ACHN (cell line): ENCODE data around the gene VPS37B.
"Not testable (repeated sequence)": the region's sequence is repeated elsewhere in the genome, so short reads cannot be mapped to it uniquely, and the experiment has no call there.

Experiments used
- DNase-seq: peaks from one replicate; pipeline ENCODE4 v3.0.0-alpha.2; 2015
- in situ Hi-C: cut with HindIII; loops from 2 replicates; pipeline ENCODE4 v1.10.0; 2017; ENCODE audit warnings: low sequenced_read_pairs, low pct_ligation_motif_present, low pct_unique_long_range_greater_than_20kb

The VPS37B gene, protein sequence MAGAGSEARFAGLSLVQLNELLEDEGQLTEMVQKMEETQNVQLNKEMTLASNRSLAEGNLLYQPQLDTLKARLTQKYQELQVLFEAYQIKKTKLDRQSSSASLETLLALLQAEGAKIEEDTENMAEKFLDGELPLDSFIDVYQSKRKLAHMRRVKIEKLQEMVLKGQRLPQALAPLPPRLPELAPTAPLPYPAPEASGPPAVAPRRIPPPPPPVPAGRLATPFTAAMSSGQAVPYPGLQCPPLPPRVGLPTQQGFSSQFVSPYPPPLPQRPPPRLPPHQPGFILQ

DNA sequence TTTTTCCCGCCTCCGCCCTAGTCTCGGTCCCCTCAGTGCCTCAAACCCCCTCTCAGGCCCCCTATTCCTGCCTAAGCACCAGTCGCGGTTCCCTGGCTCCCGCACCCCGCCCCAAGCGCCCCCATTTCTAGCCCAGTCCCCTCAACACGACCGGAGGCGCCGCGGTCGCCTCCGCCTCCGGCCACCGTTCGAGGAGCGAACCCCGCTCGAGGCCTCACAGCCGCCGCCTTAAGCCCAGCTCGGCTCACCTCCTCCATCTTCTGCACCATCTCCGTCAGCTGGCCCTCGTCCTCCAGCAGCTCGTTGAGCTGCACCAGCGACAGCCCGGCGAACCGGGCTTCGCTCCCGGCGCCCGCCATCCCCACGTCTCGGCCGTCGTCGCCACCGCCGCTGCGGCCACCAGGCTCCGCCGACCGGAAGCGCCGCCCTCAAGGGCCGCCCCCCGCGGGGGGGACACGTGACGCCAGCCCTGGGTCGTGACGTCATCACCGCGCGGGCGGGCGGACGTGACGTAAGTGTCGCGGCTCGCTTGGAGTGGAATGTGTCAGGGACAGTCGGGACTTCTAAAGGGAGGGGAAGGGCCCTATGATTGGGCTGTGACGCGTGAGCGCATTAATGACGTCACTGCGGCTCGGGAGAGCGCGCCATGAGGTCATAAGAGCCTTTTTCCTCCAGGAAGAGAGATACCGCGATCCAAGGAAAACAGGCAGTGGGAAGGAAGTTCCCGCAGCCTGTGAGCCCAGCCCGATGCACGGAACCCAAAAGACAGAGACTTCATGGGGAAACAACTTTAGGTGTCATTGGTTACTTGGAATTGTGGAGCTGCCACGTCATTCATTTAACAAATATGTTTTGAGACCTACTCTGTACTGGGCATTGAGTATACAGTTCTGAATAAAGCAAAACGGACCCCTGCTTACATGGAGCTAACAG is at the start of gene VPS37B:
Gene VPS37B (minus strand): TSS at position 421 of the 933 bp plus-strand sequence. CDS start 62 bp downstream, at position 359.
- DNase-seq = peak; percentile 90
- in situ Hi-C loops = no loop called here

DNA sequence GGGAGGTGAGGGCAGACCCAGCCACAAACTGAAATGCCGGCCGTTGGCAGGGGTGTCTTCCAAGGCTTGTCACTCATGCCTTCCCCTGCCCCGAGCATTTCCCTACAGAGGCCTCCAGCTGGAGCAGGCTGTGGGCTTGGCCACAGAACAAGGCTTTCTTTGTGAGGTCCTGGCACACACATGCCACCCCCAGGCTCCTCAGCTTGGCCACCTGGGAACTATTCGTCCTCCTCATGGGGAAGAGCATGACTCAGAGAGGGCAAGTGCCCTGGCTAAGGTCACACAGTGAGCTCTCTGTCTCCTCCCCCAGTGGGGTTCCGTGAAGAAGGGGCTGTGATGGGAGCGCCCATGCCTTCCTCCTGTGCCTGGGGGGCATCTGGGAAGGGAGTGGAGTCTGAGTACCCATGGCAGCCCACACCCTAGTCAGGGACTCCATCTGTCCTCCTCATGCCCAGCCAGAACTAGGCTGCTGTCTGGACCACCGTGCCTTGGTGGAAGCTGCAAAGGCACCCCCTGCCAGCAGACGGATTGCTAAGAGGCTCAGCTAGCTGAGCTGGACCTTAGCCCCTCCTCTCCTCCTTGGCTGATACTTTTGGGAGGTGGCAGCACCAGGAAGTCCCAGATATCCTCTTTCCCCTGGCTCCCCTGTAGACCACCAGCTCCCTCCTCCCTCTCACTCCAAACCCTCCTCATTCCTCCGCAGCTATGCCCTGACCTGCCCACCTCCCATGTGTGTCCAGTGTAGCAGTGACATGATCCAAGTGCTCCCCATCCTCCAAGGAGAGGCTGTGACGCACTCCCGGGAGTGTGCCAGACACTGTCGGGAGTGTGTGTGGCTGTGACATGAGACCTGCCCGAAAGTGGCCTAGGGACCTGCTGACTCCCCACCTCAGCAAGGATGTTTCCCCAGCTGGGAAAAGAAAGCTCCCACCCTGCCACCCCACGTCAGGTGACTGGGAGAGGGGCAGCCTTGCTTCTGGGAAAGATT is 49.0 kb upstream of the VPS37B start:
- in situ Hi-C loops = loop anchor here (5.0 kb wide), 1 partner anchor 63 kb away; no protein-coding TSS in a partner anchor
- DNase-seq = no peak

DNA sequence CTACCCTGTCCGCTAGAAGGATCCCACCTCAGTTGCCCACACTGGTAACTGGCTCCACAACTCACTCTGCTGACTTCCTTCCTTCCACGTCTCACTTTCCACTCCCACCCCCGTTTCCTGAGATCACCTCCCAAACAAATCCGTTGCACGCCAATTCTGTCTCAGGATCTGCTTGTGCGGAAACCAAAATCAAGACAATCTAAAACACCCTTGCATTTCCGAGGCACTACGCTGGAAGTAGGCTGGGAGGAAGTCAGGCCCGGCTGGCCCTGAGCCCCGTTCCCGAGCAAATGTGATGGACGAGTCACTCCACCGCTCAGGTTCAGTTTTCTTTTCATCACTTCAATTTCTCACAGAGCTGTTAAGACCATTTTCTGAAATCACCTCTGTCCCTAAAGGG is 47.3 kb upstream of the VPS37B start:
- in situ Hi-C loops = no loop called here
- DNase-seq = no peak

DNA sequence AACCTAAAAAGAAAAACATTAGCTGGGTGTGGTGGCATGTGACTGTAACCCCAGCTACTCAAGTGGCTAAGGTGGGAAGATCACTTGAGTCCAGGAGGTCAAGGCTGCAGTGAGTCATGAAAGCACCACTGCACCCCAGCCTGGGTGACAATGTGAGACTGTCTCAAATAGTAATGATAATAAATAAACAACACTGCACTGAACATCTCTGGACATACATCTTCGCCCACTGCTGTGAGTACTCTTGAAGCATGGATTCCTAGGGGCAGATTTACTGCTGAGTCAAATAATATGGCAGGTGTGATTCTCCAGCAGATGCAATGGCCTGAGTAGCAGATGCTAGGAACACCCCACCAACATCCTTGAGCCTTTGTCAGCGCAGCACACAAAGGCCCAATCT is 46.7 kb upstream of the VPS37B start:
- in situ Hi-C loops = no loop called here

DNA sequence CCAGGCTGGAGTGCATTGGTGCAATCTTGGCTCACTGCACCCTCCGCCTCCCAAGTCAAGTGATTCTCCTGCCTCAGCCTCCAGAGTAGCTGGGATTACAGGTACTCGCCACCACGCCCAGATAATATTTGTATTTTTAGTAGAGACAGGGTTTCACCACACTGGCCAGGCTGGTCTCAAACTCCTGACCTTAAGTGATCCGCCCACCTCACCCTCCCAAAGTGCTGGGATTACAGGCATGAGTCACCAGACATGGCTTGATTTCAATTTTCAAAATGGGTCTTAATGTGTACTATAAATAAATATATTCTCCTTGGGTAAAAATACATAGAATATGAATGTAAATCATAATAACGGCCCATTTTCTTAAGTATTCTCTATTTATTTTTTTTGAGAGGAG is 45.4 kb upstream of the VPS37B start:
- DNase-seq, in situ Hi-C loops: not testable (repeated sequence)

More for the DNA sequence above, 46.7 kb upstream of the VPS37B start:
- no peak for DNase-seq

DNA sequence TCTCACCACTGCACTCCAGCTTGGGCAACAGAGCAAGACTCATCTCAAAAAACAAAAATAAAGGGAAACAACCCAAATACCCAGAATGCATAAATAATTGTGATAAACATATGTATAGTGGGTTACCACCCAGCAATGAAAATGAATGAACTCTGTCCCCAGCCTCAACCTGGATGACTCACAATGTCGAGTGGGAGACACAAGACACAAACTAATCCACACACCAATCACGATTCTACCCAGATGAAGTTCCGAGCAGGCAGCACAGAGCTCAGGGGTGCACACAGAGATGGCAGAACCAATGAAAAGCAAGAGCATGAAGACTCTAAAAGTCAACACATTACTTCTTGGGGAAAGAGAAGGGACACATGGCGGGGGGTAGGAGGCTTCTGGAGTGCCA is 43.2 kb upstream of the VPS37B start:
- no peak for DNase-seq
- in situ Hi-C loops = no loop called here

DNA sequence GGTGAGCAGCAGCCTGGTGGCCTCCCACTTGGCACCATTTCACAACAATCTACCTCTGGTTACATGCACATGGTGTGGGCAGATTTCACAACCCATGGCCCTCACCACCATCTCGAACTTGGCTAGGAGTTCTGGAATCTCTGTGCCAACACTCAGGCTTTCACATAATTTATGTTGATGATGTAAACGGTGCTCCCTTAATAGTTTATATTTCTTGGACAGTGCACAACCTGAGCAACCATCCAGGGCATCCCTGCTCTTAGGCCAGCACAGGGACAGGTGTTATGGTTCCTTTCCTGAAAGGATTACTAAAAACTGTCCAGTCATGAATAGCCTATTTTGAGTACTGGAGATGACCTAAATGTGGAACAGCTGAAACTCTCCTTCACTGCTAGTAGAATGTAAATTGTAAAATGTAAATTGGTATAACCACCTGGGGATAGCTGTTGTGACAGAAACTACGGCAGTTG is 41.7 kb upstream of the VPS37B start:
- in situ Hi-C loops = no loop called here
- DNase-seq = no peak

DNA sequence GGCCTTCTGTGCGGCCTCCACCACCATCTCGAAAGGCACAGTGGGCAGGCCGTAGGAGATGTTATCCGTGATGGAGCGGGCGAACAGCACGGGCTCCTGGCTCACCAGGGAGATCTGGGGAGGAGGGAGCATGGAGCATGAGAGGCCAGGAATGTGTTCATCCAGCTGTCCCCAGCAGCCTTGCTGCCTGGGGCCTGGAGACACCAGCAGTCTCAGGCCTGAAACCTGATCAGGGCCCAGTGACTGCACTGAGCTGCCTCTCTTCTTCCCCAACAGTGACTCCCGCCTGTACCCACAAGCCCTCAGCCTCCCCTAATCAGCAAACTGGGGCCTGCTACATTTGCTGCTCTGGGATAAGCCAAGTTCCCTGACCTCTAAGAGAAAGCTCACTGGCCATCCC is 39.4 kb upstream of the VPS37B start:
- in situ Hi-C loops = no loop called here
- no peak for DNase-seq

DNA sequence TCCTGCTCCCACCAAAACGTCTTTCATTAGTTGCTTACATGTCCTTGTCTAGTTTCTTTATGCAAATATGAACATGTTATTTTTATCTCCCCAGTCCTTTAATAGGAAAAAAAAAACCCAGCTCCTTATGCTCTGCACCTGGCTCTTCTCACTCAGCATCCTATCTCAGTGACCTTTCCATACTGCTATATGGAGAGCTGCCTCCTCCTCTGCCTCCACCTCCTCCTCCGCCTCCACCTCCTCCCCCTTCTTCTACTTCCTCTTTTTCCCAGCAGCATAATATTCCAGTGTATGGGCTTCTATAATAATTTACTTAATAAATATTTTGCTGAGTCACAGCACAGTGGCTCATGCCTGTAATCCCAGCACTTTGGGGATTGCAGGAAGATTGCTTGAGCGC is 38.8 kb upstream of the VPS37B start:
- in situ Hi-C loops = no loop called here
- no peak for DNase-seq

DNA sequence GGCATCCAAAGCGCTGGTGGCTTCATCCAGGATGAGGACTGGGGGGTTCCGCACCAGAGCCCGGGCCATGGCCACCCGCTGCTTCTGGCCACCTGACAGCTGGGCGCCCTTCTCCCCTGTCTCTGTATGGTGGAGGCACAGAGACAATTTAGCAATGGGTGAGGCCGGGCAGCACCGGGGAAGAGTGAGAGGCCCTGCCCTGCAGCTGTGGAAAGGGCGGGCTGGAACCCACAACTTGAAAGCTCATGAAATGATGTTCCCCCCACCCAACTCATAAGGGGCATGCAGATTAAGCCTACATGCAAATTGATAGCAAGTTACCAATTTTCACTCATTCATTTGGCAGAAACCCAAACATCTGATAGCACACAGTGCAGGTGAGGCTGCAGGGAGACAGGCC is 36.3 kb upstream of the VPS37B start:
- no peak for DNase-seq

DNA sequence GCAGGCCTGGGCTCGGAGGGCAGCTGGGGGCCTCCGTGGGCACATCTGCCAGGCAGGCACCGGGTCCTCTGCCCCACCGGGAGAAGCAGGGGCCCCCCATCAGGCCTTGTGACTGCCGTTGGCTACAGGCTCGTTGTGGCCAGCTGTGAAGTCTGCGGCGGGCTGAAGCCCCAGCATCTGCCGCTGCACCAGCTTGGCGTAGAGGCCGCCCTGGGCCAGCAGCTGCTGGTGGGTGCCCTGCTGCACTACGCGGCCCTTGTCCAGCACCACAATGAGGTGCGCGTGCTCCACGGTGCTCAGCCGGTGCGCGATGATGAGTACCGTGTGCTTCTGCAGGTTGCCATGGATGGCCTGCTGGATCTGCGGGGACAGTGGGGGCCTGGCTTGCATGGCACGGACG is 33.9 kb upstream of the VPS37B start:
- no peak for DNase-seq
- in situ Hi-C loops = no loop called here

More for the DNA sequence above, 36.3 kb upstream of the VPS37B start:
- in situ Hi-C loops = no loop called here

DNA sequence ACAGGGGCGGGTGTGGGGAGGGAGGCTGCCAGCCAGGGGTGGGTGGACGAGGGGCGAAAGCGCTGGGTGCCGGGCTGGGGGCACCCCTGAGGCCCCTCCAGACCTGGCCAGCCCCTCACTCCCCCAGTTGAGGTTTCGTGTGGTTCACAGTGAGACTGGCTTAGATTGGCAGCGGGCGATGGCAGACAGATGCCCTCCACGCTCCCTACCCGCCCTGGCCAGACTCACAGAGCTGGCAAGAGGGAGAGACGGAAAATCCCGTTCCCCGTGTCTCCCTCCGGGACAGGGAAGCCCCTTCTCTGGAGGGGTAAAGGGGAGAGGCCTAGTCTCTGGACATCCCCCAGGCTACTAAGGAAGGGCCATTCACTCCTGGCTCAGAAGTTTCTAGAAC is 33.2 kb upstream of the VPS37B start:
- no peak for DNase-seq

DNA sequence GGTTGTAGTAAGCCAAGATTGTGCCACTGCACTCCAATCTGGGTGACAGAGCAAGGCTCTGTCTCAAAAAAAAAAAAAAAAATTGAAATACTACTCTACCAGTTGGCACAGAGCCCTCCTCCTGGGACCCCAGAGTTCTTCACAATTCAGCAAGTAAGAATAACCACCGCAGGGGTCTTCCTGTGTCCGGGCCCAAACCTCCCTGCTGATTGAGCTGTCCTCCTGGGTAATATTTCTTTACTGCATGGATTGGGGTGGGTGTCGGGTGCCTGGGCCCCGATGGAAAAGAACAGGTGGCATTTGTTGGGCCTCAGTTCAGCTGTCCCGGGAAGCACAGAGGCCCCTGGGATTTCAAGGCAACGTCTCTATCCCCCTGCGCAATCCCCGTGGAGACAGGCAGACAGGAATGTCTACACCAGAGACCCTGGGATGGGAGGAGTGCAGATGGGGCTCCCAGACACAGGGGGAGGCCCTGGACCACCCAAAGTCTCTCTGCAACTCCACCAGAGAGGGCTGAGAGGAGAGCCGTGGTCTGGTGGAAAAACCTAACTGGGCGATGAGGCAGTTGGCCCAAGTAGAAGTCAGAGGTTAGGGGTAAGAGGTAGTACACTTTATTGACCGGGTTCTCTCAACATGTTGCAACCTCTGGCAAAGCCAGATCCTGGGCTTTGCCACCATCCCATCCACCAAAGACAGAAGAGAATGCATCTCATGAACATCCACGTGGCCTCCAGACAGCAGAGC is 32.7 kb upstream of the VPS37B start:
- in situ Hi-C loops = no loop called here

More for the DNA sequence above, 33.2 kb upstream of the VPS37B start:
- in situ Hi-C loops = no loop called here

DNA sequence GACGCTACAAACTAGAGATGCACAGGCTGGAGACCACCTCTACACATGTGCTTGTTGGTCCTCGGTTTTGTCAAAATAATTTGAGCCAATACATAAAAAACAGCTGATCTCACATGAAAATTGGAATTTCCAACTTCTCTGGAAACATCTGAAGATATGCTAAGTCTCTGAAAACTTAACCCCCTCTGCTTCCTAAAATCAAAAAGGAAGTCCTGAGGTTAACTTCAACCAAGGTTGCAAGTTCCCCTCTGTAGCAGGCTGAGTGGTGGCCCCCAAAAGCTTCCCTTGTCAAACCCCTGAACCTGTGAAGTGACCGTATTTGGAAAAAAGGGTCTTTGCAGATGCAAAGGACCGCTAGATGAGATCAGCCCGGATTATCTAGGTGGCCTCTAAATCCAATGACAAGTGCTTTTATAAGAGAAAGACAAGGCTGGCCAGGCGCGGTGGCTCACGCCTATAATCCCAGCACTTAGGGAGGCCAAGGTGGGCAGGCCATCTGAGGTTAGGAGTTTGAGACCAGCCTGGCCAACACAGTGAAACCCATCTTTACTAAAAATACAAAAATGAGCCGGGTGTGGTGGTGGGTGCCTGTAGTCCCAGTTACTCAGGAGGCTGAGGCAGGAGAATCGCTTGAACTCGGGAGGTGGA is 32.0 kb upstream of the VPS37B start:
- no peak for DNase-seq
- in situ Hi-C loops = no loop called here

More for the DNA sequence above, 32.7 kb upstream of the VPS37B start:
- DNase-seq = no peak

DNA sequence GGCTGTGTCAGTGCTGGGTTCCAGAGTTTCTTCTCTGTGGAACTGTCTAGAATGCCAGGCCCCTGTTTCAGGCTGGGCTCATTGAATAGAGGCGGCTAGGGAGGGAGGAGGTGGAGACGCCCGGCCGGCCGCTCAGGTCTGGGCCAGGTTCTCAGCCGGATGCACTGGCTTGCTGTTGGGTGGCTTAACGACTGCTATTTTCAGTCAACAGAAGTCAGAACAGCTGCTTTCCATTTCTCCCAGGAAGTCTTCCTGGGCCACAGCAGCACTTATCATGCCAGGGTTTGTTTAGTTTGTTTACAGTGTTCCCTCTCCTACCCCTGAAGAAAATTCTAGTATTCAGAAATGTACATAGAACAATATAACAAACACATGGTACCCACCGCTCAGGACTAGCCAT is 26.0 kb upstream of the VPS37B start:
- DNase-seq = no peak
- in situ Hi-C loops = no loop called here

DNA sequence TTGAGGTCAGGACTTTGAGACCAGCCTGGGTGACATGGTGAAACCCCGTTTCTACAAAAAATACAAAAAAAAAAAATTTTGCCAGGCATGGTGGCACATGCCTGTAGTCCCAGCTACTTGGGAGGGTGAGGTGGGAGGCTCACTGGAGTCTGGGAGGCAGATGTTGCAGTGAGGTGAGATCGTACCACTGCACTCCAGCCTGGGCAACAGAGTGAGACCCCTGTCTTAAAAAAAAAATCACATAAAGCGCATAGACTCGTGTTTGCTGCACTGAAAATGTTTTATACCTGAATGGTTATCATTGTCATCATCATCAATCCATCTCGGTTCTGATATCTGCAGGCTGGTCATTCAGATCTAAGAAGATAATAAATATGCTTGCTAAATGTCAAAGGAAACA is 24.8 kb upstream of the VPS37B start:
- no peak for DNase-seq
- in situ Hi-C loops = no loop called here

DNA sequence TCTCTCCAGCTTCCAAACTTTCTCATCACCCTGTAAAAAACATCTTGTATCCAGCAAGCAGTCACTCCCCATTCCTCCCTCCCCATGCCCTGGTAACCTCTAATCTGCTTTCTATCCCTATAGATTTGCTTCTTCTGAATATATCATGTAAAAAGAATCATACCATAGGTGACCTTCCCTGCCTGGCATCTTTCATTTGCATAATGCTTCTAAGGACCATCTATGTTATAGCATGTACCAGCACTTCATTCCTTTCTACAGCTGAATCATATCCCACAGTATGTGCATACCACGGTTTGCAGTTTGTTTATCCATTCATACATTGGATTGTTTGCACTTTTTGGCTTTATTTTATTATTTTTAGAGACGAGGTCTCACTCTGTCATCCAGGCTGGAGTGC is 22.9 kb upstream of the VPS37B start:
- in situ Hi-C loops = no loop called here
- DNase-seq = no peak
